SK-N-SH treated with all-trans-retinoic acid at 6 μM for 48 hours (cell line): ENCODE results near the gene NBEA.

ENCODE experiments used
- ATAC-seq: fragments of 200-7000 bp; cut with Tn5 transposase; 3 replicates; pipeline ENCODE4 v1.9.1; 2020; ENCODE audit warnings: mild to moderate bottlenecking, moderate library complexity
- ARNTL ChIP-seq: fragments of 450-650 bp; formaldehyde crosslinking; IDR thresholded peaks from 2 replicates; pipeline ENCODE4 v1.5.0; 2020; ENCODE audit warnings: low read depth, mild to moderate bottlenecking, moderate library complexity, borderline replicate concordance
- CREB5 ChIP-seq: fragments of 250-450 bp; sonication (Bioruptor Pico); IDR thresholded peaks from 2 replicates; pipeline ENCODE4 v1.5.1; 2020; ENCODE audit warnings: low read depth, mild to moderate bottlenecking, moderate library complexity
- CSDC2 ChIP-seq: fragments of 250-450 bp; sonication (Bioruptor Pico); IDR thresholded peaks from 2 replicates; pipeline ENCODE4 v1.5.0; 2020; ENCODE audit warnings: mild to moderate bottlenecking, moderate library complexity
- CSRNP3 ChIP-seq: fragments of 250-450 bp; sonication (Bioruptor Pico); IDR thresholded peaks from 2 replicates; pipeline ENCODE4 v1.5.1; 2021; ENCODE audit warnings: mild to moderate bottlenecking, moderate library complexity
- GLIS3 ChIP-seq: fragments of 250-450 bp; sonication (Bioruptor Pico); IDR thresholded peaks from 2 replicates; pipeline ENCODE4 v1.5.0; 2020; ENCODE audit warnings: mild to moderate bottlenecking, moderate library complexity
- ISL1 ChIP-seq: fragments of 250-450 bp; sonication (Bioruptor Pico); IDR thresholded peaks from 2 replicates; pipeline ENCODE4 v2.1.2; 2022; ENCODE audit warnings: mild to moderate bottlenecking, moderate library complexity
- OSR1 ChIP-seq: fragments of 250-450 bp; sonication (Bioruptor Pico); IDR thresholded peaks from 2 replicates; pipeline ENCODE4 v1.8.0; 2022; ENCODE audit warnings: moderate library complexity, mild to moderate bottlenecking, inconsistent platforms
- PATZ1 ChIP-seq: fragments of 250-450 bp; sonication (Bioruptor Pico); IDR thresholded peaks from 2 replicates; pipeline ENCODE4 v1.8.0; 2020; ENCODE audit warnings: mild to moderate bottlenecking, moderate library complexity, borderline replicate concordance
- PPARA ChIP-seq: fragments of 250-450 bp; sonication (Bioruptor Pico); IDR thresholded peaks from 2 replicates; pipeline ENCODE4 v1.5.0; 2020; ENCODE audit warnings: mild to moderate bottlenecking, borderline replicate concordance
- RARB ChIP-seq: fragments of 250-450 bp; sonication (Bioruptor Pico); IDR thresholded peaks from 2 replicates; pipeline ENCODE4 v1.8.0; 2021; ENCODE audit warnings: mild to moderate bottlenecking, moderate library complexity
- TOX ChIP-seq: fragments of 250-450 bp; sonication (Bioruptor Pico); IDR thresholded peaks from 2 replicates; pipeline ENCODE4 v1.8.0; 2021; ENCODE audit warnings: mild to moderate bottlenecking, moderate library complexity, borderline replicate concordance
- ZC3H10 ChIP-seq: fragments of 250-450 bp; sonication (Bioruptor Pico); IDR thresholded peaks from 2 replicates; pipeline ENCODE4 v1.5.1; 2021; ENCODE audit warnings: mild to moderate bottlenecking, moderate library complexity
- ZFP3 ChIP-seq: fragments of 250-450 bp; sonication (Bioruptor Pico); IDR thresholded peaks from 2 replicates; pipeline ENCODE4 v1.5.0; 2020; ENCODE audit warnings: mild to moderate bottlenecking, moderate library complexity
- ZNF565 ChIP-seq: fragments of 450-650 bp; formaldehyde crosslinking; conservative IDR thresholded peaks from 2 replicates; pipeline ENCODE4 v1.5.0; 2020; ENCODE audit warnings: low read depth, mild to moderate bottlenecking, moderate library complexity
- ZNF70 ChIP-seq: fragments of 450-650 bp; formaldehyde crosslinking; IDR thresholded peaks from 2 replicates; pipeline ENCODE4 v1.5.0; 2020; ENCODE audit warnings: mild to moderate bottlenecking, moderate library complexity
- ZNF8 ChIP-seq: fragments of 450-650 bp; formaldehyde crosslinking; IDR thresholded peaks from 2 replicates; pipeline ENCODE4 v1.5.0; 2020; ENCODE audit warnings: mild to moderate bottlenecking, moderate library complexity
- TF ChIP-seq, protein P1 (sequence below): fragments of 250-450 bp; sonication (Bioruptor Pico); IDR thresholded peaks from 2 replicates; pipeline ENCODE4 v1.8.0; 2021; ENCODE audit warnings: low read depth, mild to moderate bottlenecking, moderate library complexity, borderline replicate concordance

The NBEA gene

GRCh38 chr13:34933786-34934185 is 8.3 kb upstream of the NBEA start:
- TF ChIP-seq ZNF8 (CRISPR knock-in tag) = no peak
- TF ChIP-seq, protein P1, sequence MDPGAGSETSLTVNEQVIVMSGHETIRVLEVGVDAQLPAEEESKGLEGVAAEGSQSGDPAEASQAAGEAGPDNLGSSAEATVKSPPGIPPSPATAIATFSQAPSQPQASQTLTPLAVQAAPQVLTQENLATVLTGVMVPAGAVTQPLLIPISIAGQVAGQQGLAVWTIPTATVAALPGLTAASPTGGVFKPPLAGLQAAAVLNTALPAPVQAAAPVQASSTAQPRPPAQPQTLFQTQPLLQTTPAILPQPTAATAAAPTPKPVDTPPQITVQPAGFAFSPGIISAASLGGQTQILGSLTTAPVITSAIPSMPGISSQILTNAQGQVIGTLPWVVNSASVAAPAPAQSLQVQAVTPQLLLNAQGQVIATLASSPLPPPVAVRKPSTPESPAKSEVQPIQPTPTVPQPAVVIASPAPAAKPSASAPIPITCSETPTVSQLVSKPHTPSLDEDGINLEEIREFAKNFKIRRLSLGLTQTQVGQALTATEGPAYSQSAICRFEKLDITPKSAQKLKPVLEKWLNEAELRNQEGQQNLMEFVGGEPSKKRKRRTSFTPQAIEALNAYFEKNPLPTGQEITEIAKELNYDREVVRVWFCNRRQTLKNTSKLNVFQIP (CRISPR knock-in tag) = no peak
- no peak for TF ChIP-seq CREB5 (CRISPR knock-in tag)
- TF ChIP-seq PATZ1 (CRISPR knock-in tag) = no peak
- no peak for TF ChIP-seq CSDC2 (CRISPR knock-in tag)
- no peak for ATAC-seq

- TF ChIP-seq TOX (no peak), CSRNP3 (CRISPR knock-in tag) (no peak), OSR1 (CRISPR knock-in tag) (no peak), ARNTL (CRISPR knock-in tag) (no peak), ZNF565 (no peak), PPARA (CRISPR knock-in tag) (no peak), ZFP3 (CRISPR knock-in tag) (no peak), ZC3H10 (CRISPR knock-in tag) (no peak), CSDC2 (CRISPR knock-in tag) (no peak), ZNF8 (CRISPR knock-in tag) (no peak)
- no peak for ATAC-seq
Measured at GRCh38 chr13:34935841-34936240, 6.2 kb upstream of the NBEA start.

- ATAC-seq = no peak
- no peak for TF ChIP-seq ZNF70 (CRISPR knock-in tag)
- no peak for TF ChIP-seq ZC3H10 (CRISPR knock-in tag)
- TF ChIP-seq ZNF8 (CRISPR knock-in tag) = no peak
- no peak for TF ChIP-seq RARB
Measured at GRCh38 chr13:34939771-34940170, 2.3 kb upstream of the NBEA start.

GRCh38 chr13:34941436-34941834 is 635 bp upstream of the NBEA start:
- no peak; the same call in 2 of the 3 replicates for ATAC-seq

More at GRCh38 chr13:34941436-34941834, 635 bp upstream of the NBEA start:
- TF ChIP-seq RARB (no peak), ZNF565 (no peak), ARNTL (CRISPR knock-in tag) (no peak), ZC3H10 (CRISPR knock-in tag) (no peak), OSR1 (CRISPR knock-in tag) (no peak), PPARA (CRISPR knock-in tag) (no peak), GLIS3 (CRISPR knock-in tag) (no peak), ISL1 (CRISPR knock-in tag) (no peak)
- TF ChIP-seq, protein P1 (CRISPR knock-in tag) = no peak
